ENCODE measurements around the gene ANO4.
"Not testable (repeated sequence)": the region's sequence is repeated elsewhere in the genome, so short reads cannot be mapped to it uniquely, and the experiment has no call there.

Gene ANO4

GRCh38 chr12:101051901-101052550, 257.4 kb downstream of the ANO4 start:
- no peak for DNase-seq

GRCh38 chr12:101053203-101053602, 258.6 kb downstream of the ANO4 start:
- no peak for DNase-seq

- DNase-seq = no peak
Measured at GRCh38 chr12:101055940-101056339, 261.4 kb downstream of the ANO4 start.

GRCh38 chr12:101062508-101062907, 267.9 kb downstream of the ANO4 start:
- DNase-seq = not testable (repeated sequence)

GRCh38 chr12:101064721-101065120, 270.1 kb downstream of the ANO4 start:
- no peak for DNase-seq

GRCh38 chr12:101066489-101066888, 271.9 kb downstream of the ANO4 start:
- DNase-seq = no peak

GRCh38 chr12:101068402-101068801, 273.8 kb downstream of the ANO4 start:
- no peak for DNase-seq

- no peak for DNase-seq
Measured at GRCh38 chr12:101068836-101069235, 274.3 kb downstream of the ANO4 start.

GRCh38 chr12:101074940-101075680, 280.5 kb downstream of the ANO4 start:
- no peak for DNase-seq

GRCh38 chr12:101076921-101077320, 282.3 kb downstream of the ANO4 start:
- DNase-seq = no peak

- no peak for DNase-seq
Measured at GRCh38 chr12:101077791-101078528, 283.4 kb downstream of the ANO4 start.

GRCh38 chr12:101078536-101079285, 284.1 kb downstream of the ANO4 start:
- no peak for DNase-seq

- DNase-seq = no peak
Measured at GRCh38 chr12:101082706-101083105, 288.1 kb downstream of the ANO4 start.

GRCh38 chr12:101086490-101087135, 292.0 kb downstream of the ANO4 start:
- DNase-seq = no peak

GRCh38 chr12:101087920-101088319, 293.3 kb downstream of the ANO4 start:
- DNase-seq = no peak

- DNase-seq = no peak
Measured at GRCh38 chr12:101089271-101089670, 294.7 kb downstream of the ANO4 start.

- not testable (repeated sequence) for DNase-seq
Measured at GRCh38 chr12:101090222-101090621, 295.6 kb downstream of the ANO4 start.

GRCh38 chr12:101097829-101098580, 303.4 kb downstream of the ANO4 start:
- no peak for DNase-seq

- DNase-seq = no peak
Measured at GRCh38 chr12:101107032-101107763, 312.6 kb downstream of the ANO4 start.

GRCh38 chr12:101108130-101108529, 313.6 kb downstream of the ANO4 start:
- no peak for DNase-seq

GRCh38 chr12:101110866-101111265, 316.3 kb downstream of the ANO4 start:
- DNase-seq = no peak

Measured in OCI-M1 (cell line).